Panc1 (cell line): ENCODE measurements around the gene HOXB3. TPM values are rescaled to one million over a fixed set of nuclear protein-coding genes. Genes with fewer than 3 reads are reported as not detected.
A peak's percentile ranks its signal among the peaks of the same experiment; 100 is the strongest.

ENCODE experiments used
- ATAC-seq: fragments of 200-7000 bp; cut with Tn5 transposase; 2 replicates; pipeline ENCODE4 v1.9.1; 2020; ENCODE audit warnings: mild to moderate bottlenecking, moderate library complexity
- BruUV-seq: library from RNA; stranded (reverse); fragments of 400-500 nt; replicated peaks from 2 replicates; lab custom pipeline; 2021; lab: Mats Ljungman, UMichigan
- CTCF ChIA-PET: fragments of 300-600 bp; sonication (Branson Sonifier 250); formaldehyde crosslinking; loops from one replicate; lab custom pipeline; 2022; ENCODE audit warnings: antibody characterized with exemption; lab: Charles Lee
- POLR2A ChIA-PET: fragments of 300-600 bp; sonication (Branson Sonifier 250); formaldehyde crosslinking; loops from one replicate; lab custom pipeline; 2022; ENCODE audit warnings: antibody characterized with exemption; lab: Charles Lee
- DNase-seq: peaks from one replicate; pipeline ENCODE4 v3.0.0-alpha.2; 2010; ENCODE audit warnings: low read depth, low spot score
- H3K27ac ChIP-seq: 2 replicates; pipeline ENCODE4 v1.5.1; 2011; ENCODE audit warnings: mild to moderate bottlenecking, low read length, inconsistent platforms
- H3K27me3 ChIP-seq: fragments of 200-500 bp; sonication (Bioruptor generic); 2 replicates; pipeline ENCODE4 v1.6.0; 2014; ENCODE audit warnings: low read length, inconsistent platforms; ENCODE audit not compliant: control insufficient read depth, insufficient read depth
- H3K36me3 ChIP-seq: fragments of 200-500 bp; sonication (Bioruptor generic); 2 replicates; pipeline ENCODE4 v1.5.1; 2014; ENCODE audit warnings: inconsistent platforms, mild to moderate bottlenecking, low read length, moderate library complexity; ENCODE audit not compliant: control insufficient read depth, insufficient read depth
- H3K4me1 ChIP-seq: 2 replicates; pipeline ENCODE4 v1.5.1; 2011; ENCODE audit warnings: inconsistent platforms, mild to moderate bottlenecking, low read length, moderate library complexity; ENCODE audit not compliant: control insufficient read depth, insufficient read depth
- H3K4me3 ChIP-seq, 2 experiments: 2 replicates each; pipeline ENCODE4 v1.5.1; 2011 to 2012; ENCODE audit warnings: low read depth in 2 of 2, low read length in 2 of 2, mild to moderate bottlenecking in 2 of 2, inconsistent platforms in 1 of 2, moderate library complexity in 1 of 2
- H3K9me3 ChIP-seq: fragments of 200-500 bp; sonication (Bioruptor generic); 2 replicates; pipeline ENCODE4 v1.5.1; 2014; ENCODE audit warnings: low read depth, mild to moderate bottlenecking, inconsistent platforms, low read length, moderate library complexity; ENCODE audit not compliant: control insufficient read depth, insufficient read depth
- POLR2AphosphoS5 ChIP-seq: IDR thresholded peaks from 2 replicates; pipeline ENCODE4 v1.6.1; 2012; ENCODE audit warnings: mild to moderate bottlenecking, low read depth, low read length, moderate library complexity
- REST ChIP-seq, 2 experiments: IDR thresholded peaks; 2 replicates each; pipeline ENCODE4 v1.6.1; 2011 to 2012; ENCODE audit warnings: low read depth in 2 of 2, control low read depth in 1 of 2, low read length in 1 of 2, mild to moderate bottlenecking in 1 of 2, moderate library complexity in 1 of 2; ENCODE audit not compliant: insufficient read depth in 1 of 2
- SIN3A ChIP-seq: IDR thresholded peaks from 2 replicates; pipeline ENCODE4 v1.6.1; 2012; ENCODE audit warnings: low read depth, mild to moderate bottlenecking, low read length, moderate library complexity, borderline replicate concordance; ENCODE audit not compliant: insufficient read depth
- TCF7L2 ChIP-seq: IDR thresholded peaks from 2 replicates; pipeline ENCODE4 v1.6.1; 2011; ENCODE audit warnings: mild to moderate bottlenecking, low read depth, low read length, inconsistent platforms
- in situ Hi-C: cut with HindIII; loops from 2 replicates; pipeline ENCODE4 v1.10.0; 2016; ENCODE audit warnings: low sequenced_read_pairs, low pct_unique_long_range_greater_than_20kb
- intact Hi-C: fragments of 100-400 bp; cut with micrococcal nuclease; formaldehyde crosslinking; loops from one replicate; pipeline ENCODE4 v1.10.0; 2022; ENCODE audit not compliant: unreplicated experiment
- total RNA-seq: library from RNA; stranded (reverse); gene quantifications from one replicate; pipeline ENCODE4 v1.2.1, GENCODE V29; 2021; ENCODE audit not compliant: unreplicated experiment
- TF ChIP-seq, protein P1 (sequence below): fragments of 450-650 bp; IDR thresholded peaks from 2 replicates; pipeline ENCODE4 v1.5.1; 2017; ENCODE audit warnings: mild to moderate bottlenecking

HOXB3 gene
- total RNA-seq, 1 experiment from 2014 or later = 127 TPM

DNA sequence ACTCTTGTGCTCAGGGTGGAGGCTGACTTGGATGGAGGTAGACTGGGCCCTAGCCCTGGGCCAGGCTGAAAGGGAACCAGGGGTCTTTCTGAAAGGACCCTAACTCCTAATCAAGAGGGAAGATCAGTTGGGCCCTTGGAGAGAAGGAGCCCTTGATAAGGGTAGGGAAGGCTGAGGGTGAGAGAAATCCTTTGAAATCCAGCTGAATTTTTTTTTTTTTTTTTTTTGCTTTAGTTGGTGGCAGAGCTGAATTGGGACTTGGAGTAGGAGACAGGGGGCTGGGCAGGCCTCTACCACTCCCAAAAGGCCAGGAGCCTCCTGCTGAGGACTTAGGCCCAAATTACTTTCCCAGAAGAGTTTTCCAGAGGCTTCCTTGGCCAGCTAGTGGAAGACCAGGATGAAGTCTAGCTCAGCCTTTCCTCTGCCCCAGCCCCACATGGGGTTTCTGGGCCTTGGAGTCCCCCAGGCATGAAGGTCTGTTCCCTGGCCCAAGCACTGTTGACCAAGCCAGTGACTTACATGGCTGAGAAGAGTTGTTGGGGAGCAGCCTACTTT is 643 bp upstream of the HOXB3 start:
- in situ Hi-C loops = no loop called here
- TSS peak; percentile 88 for BruUV-seq
- no peaks in the 10 kb centered on the region for H3K9me3 ChIP-seq
- ChIA-PET CTCF (interaction anchor here (0.6 to 1.6 kb wide), 6 partner anchors 24 to 408 kb away, joined by 3 to 6 read pairs (median 4); no protein-coding TSS in a partner anchor), POLR2A (interaction anchor here (0.6 to 1.2 kb wide), 4 partner anchors 16 to 436 kb away, joined by 3 to 6 read pairs (median 4); no protein-coding TSS in a partner anchor)
- ATAC-seq = no peak
- H3K27me3 ChIP-seq = no peaks in the 10 kb centered on the region
- intact Hi-C loops = no loop called here
- peak overlapping the region; percentile 99 for H3K27ac ChIP-seq
- TF ChIP-seq SIN3A (no peak), TCF7L2 (no peak; the same call in 1 of the 2 replicates), POLR2AphosphoS5 (no peak; the same call in 1 of the 2 replicates), REST (IDR thresholded peaks at IDR 0.05; ENCODE audit: insufficient read depth in 1 of 2, low read depth in 2 of 2, low read length in 1 of 2) (no peak)
- TF ChIP-seq, protein P1, sequence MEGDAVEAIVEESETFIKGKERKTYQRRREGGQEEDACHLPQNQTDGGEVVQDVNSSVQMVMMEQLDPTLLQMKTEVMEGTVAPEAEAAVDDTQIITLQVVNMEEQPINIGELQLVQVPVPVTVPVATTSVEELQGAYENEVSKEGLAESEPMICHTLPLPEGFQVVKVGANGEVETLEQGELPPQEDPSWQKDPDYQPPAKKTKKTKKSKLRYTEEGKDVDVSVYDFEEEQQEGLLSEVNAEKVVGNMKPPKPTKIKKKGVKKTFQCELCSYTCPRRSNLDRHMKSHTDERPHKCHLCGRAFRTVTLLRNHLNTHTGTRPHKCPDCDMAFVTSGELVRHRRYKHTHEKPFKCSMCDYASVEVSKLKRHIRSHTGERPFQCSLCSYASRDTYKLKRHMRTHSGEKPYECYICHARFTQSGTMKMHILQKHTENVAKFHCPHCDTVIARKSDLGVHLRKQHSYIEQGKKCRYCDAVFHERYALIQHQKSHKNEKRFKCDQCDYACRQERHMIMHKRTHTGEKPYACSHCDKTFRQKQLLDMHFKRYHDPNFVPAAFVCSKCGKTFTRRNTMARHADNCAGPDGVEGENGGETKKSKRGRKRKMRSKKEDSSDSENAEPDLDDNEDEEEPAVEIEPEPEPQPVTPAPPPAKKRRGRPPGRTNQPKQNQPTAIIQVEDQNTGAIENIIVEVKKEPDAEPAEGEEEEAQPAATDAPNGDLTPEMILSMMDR = no peak
- no peak for DNase-seq
- H3K4me3 ChIP-seq = peak overlapping the region; percentile 70 to 99
- H3K4me1 ChIP-seq = peaks cover 83% of the 10 kb centered on the region
- H3K36me3 ChIP-seq = no peaks in the 10 kb centered on the region; the same call in 1 of the 2 replicates

DNA sequence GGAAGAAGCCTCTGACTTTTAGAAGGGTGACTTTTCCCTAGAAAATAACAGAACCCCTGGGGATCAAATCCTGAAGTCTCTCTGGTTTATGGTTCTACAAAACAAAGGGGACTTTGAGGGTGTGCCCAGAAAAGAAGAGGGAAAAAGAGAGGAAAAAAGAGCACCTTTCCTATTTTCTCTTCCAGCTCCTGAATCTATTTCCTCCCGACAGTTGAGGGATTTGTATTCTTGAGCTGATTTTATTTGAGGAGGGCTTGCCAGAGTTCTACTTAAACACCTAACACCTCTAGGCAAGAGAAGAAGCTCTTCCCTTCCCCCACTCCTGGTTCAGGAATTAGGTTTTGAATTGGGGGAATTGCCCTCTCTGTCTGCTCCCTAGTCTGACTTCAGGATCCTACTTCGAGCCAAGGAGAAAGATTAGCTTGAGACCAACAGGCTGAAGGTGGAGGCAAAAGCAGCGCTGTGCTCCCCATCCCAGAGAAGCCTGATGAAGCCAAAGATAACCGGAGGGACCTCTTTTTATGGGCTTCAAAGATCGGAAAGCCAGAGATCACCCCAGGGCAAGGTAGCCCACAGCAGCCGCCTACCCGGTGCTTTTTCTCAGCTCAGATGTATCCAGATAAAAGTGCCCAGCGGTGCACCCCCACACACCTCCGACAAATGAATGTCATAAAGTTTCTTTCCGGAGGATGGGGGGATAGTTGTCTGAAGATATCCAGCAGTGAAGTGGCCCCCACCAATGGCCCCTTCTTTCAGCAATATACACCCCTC is 796 bp downstream of the HOXB3 start:
- TF ChIP-seq SIN3A = 0 out of 2 replicates have a peak, but pooled peaks have one; percentile 63
- TF ChIP-seq, protein P1 = no peak
- TF ChIP-seq TCF7L2 = peak; percentile 47
- TF ChIP-seq POLR2AphosphoS5 = peak; percentile 22
- peak in 1 of 2 experiments; percentile 23; a peak in 1 of 4 replicates for TF ChIP-seq REST (IDR thresholded peaks at IDR 0.05; ENCODE audit: insufficient read depth in 1 of 2, low read depth in 2 of 2, low read length in 1 of 2)
- ATAC-seq (no peak), DNase-seq (no peak)
- peaks cover 76% of the 10 kb centered on the region for H3K4me1 ChIP-seq
- in situ Hi-C loops = no loop called here
- no peaks in the 10 kb centered on the region for H3K9me3 ChIP-seq
- H3K27ac ChIP-seq = peak overlapping the region; percentile 99
- CTCF ChIA-PET = interaction anchor here (0.6 to 1.7 kb wide), 7 partner anchors 12 to 327 kb away, joined by 3 to 6 read pairs (median 3); no protein-coding TSS in a partner anchor
- BruUV-seq = TSS peak; percentile 40
- no peaks in the 10 kb centered on the region for H3K36me3 ChIP-seq
- intact Hi-C loops = no loop called here
- H3K27me3 ChIP-seq = no peaks in the 10 kb centered on the region
- POLR2A ChIA-PET = interaction anchor here (0.6 to 2.0 kb wide), 7 partner anchors 9 to 1373 kb away, joined by 3 to 7 read pairs (median 4); partner anchors contain the start of gene HOXB8
- peak overlapping the region; percentile 70 to 99 for H3K4me3 ChIP-seq
